ENCODE results near the gene GABRB1. TPM values are rescaled to one million over a fixed set of nuclear protein-coding genes. Genes with fewer than 3 reads are reported as not detected.

The GABRB1 gene
- total RNA-seq, 1 donor from 2014 or later: 4.0 TPM

DNA sequence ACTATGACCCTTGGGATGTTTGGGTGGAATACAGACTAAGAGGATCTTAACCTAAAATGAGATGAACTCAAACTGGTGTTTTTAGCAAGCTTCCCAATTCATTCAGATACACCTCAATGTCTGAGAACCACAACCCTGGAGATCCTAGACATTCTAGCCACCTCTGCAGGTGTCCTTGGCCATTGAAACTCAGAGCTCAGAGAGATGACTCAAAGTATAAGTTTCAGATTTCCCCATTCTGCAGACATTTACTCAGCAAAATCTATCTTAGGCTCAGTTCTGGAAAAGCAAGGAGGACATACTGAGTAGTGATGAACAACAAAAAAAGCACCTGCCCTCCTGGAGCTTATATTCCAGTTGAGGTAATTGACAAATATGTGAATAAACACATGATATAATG is 384.4 kb downstream of the GABRB1 start:
- intact Hi-C loops (cut with micrococcal nuclease): no loop called here
- ATAC-seq (no peak), DNase-seq (no peak)

DNA sequence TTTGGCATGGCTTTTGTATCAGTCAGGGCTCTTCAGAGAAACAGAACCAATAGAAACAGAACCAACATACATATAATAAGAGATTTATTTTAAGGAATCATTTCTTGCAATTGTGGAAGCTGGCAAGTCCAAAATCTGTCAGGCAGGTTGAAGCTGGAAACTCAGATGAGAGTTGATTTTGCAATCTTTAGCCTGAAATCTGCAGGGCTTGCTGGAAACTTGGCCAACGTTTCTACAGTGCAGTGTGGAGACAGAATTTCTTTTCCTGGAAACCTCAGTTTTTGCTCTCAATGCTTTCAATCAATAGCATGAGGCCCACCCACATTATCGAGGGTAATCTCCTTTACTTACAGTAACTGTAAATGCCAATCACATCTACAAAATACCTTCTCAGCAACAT is 386.8 kb downstream of the GABRB1 start:
- ATAC-seq: no peak
- no peak for DNase-seq
- intact Hi-C loops (cut with micrococcal nuclease): no loop called here

DNA sequence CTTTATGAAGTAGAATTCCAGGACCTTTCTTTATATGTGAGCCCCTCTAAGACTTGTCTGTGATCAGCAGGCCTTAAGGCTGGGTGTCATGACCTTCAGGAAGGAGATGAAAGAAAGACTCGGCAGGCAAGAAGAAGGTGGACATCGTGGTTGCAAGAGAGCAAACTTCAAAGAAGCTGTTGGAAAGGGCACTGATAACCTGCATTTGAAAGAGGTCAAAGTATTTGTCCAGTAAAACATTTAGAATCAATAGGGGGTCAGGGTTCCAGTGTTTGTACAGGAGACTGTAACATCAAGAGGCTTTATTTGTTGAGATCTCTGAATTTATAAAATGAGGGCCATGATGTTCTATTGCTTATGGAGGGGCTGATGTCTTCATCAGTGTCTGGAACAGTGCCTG is 387.9 kb downstream of the GABRB1 start:
- ATAC-seq: no peak
- DNase-seq: no peak
- intact Hi-C loops (cut with micrococcal nuclease): no loop called here

DNA sequence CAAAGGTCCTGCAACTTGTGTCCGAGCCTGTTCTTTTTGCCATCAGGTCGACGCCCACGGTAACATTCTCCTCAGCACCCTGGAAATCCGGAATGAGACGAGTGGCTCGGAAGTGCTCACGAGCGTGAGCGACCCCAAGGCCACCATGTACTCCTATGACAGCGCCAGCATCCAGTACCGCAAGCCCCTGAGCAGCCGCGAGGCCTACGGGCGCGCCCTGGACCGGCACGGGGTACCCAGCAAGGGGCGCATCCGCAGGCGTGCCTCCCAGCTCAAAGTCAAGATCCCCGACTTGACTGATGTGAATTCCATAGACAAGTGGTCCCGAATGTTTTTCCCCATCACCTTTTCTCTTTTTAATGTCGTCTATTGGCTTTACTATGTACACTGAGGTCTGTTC is 394.3 kb downstream of the GABRB1 start:
- no peak for DNase-seq
- no peak for ATAC-seq
- intact Hi-C loops (cut with micrococcal nuclease): no loop called here

DNA sequence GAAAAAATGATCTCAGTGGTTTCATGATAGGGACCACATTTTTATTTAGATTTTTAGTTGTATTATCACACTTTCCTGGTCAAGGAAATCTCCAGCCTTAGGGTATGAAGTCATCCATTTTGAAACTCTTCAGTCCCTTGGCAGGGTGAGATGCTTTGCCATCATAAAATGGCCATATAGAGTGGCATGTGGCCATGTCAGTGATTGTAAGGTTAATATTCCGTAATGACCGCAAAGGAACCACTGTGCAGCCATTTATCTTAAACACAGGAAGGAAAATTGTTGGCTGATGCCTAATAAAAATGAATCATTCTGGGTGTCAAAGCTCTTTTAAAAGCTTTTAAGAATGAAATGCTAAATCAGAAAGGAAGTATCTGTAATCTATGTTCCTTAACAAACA is 396.6 kb downstream of the GABRB1 start:
- DNase-seq (no peak), ATAC-seq (no peak)
- intact Hi-C loops (cut with micrococcal nuclease): no loop called here

DNA sequence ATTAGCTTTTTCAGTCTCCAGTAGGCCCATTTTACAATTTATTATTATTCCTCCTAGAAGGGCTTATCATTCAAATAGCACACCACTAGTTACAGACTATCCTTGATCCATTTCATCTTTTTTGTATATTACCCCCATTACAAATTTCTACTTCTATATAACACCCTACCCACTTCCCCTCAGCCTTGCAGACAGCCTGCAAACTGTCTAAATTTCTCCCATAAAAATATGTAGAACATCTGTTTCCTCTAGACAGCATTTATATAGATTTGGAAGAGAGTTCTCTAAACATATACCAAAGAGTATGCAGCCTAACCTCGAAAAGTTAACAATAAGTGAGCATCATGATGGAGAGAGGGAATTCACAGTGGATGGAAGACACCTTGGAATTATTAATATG is 401.4 kb downstream of the GABRB1 start:
- DNase-seq (no peak), ATAC-seq (no peak)
- intact Hi-C loops (cut with micrococcal nuclease): no loop called here

DNA sequence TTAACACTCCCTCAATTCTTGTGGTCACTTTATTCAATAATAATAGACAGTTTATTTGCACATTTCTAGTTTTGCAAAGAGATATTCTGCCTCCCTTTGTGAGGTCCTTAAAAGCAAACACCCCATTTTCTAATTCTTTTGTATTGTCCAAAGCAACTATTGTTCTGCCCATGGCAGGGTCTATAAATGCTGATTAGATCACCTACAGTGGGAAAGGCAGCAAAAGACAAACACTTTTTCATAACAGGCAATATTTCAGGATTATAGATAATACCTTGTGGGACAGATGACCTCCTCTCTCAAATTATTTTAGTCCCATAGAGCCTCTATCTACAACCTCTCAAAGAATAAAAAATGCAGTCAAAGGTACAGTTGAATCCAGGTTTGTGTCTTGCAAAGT is 403.6 kb downstream of the GABRB1 start:
- DNase-seq (no peak), ATAC-seq (no peak)
- intact Hi-C loops (cut with micrococcal nuclease): no loop called here

DNA sequence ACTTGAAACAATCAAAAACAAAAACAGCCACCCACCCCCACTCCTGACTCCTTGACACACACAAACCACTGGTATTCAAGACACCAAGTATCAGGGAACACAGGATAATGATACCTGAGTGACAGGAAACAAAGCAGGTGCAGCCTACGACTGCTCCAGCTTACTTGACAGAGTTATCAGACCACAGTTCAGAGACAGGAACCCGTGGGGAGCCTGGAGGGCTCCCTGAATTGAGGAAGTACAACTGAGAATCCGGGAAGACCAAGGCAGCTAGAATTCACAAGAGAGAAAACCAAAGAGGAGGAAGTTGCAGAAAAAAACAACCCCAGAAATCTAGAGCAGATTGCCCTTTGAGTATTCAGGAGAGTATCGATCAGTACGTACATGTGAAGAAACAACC is 411.6 kb downstream of the GABRB1 start:
- intact Hi-C loops (cut with micrococcal nuclease): no loop called here
- DNase-seq (peak; percentile 23), ATAC-seq (peak; percentile 20)

DNA sequence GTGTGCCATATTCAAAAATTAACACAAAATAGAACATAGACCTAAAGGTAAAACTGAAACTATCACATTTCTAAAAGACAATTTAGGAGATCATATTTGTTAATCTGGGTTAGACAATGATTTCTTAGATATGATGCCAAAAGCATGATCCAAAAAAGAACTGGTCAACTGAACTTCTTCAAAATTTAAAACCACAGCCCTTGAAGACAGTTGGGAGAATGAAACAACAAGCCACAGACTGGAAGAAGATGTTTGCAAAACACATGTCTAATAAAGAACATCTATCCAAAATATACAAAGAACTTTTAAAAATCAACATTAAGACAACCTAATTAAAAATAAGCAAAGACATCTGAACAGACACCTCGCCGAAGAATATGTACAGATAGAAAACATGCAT is 412.7 kb downstream of the GABRB1 start:
- ATAC-seq: no peak

DNA sequence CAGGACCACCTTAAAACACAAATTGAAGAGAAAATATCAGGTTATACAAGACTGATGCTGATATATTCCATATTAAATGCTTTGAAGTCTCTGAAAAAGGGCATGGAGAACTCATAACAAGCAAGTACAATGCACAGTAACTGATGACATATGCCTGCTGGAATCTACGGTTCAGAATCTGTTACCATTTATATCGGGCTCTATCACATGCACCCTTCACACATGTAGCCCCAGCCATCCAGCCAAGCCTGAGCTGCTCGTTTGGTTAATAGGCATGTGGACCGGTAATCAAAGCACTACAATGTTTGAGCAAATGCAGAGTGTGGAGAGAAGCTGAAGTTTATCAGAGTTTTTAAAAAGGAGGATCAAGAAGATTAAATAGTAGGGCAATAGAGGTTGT is 420.3 kb downstream of the GABRB1 start:
- DNase-seq (peak; percentile 29), ATAC-seq (peak; percentile 89)
- intact Hi-C loops (cut with micrococcal nuclease): no loop called here

More for the DNA sequence above, 412.7 kb downstream of the GABRB1 start:
- DNase-seq: no peak
- intact Hi-C loops (cut with micrococcal nuclease): no loop called here

DNA sequence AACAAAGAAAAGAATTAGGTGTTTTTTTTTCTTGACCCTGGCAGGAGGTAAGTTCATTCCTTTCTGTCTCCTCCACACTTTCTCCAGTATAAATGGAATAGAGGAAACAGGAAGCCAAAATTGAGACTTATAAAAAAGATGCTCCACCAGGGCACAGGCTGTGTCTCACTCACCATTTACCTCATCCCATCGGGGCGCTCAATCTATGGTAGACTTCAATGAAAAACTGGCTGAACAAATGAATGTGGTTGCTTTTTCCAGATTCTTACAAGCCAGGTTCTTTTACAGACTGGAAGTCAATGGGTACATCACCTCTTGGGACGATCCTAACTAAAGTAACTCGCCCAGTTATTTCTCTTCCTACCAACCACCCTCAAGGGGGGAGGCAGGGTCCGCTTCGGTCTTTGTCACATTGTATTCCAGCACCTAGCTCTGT is 431.4 kb downstream of the GABRB1 start:
- ATAC-seq (peak; percentile 4), DNase-seq (no peak)
- intact Hi-C loops (cut with micrococcal nuclease): no loop called here

DNA sequence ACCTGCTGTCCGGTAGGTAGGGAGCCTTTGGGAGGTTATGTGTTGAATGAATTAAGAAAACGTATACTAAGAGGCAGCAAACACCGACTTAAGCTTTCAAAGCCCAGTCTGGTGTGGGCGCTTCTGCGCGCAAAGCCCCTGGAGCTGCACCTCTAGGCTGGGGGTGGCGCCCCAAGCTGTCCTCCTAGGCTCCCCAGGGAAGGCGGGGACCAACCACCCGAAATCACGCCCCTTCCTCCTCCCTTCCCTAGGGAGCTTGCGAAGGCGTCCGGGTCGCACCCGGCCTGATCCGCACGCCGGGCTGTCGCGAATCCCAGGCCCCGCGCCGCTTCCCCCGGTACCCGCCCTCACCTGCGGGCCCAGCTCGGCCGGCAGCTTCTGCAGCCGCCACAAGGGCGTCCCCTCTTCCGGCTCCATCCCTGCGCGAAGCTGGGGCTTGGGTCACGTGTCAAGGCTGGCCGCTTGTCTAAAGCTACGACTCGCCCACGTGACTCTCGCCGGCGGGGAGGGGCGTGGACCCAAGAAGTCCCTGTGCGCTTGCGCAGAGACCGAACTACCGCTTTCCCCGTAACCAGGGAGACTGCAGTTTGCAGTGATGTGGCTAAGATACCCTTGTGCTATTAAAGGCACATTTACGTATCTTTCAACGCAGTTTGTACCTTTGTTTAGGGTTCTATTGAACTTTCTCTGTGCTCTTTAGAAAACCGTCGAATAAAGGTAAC is 432.0 kb downstream of the GABRB1 start, which contains the start of gene COMMD8:
Gene COMMD8 (minus strand): TSS at position 468 of the 722 bp plus-strand sequence. CDS start 51 bp downstream, at position 417.
- ATAC-seq: peak; percentile 99

DNA sequence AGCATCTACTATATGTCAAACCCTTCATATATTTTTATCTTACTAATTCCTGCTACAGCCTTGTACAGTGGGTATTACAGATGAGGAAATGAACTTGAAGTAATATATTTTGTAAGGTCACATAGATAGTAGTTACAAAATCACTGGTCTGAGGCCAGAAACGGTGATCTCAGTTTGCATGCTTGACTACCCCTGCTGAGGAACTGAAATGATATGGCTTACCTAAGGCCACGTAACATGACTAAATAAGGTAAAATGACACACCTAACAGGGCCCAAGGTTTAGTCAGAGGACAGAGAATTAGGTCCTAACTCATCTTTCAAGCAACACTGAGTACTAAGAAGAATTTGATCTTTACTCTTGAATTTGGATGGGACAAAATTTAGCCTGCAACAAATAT is 433.6 kb downstream of the GABRB1 start:
- intact Hi-C loops (cut with micrococcal nuclease): no loop called here
- DNase-seq: no peak
- no peak for ATAC-seq

More for the DNA sequence above, 432.0 kb downstream of the GABRB1 start, which contains the start of gene COMMD8:
- intact Hi-C loops (cut with micrococcal nuclease): no loop called here
- peak; percentile 97 for DNase-seq

DNA sequence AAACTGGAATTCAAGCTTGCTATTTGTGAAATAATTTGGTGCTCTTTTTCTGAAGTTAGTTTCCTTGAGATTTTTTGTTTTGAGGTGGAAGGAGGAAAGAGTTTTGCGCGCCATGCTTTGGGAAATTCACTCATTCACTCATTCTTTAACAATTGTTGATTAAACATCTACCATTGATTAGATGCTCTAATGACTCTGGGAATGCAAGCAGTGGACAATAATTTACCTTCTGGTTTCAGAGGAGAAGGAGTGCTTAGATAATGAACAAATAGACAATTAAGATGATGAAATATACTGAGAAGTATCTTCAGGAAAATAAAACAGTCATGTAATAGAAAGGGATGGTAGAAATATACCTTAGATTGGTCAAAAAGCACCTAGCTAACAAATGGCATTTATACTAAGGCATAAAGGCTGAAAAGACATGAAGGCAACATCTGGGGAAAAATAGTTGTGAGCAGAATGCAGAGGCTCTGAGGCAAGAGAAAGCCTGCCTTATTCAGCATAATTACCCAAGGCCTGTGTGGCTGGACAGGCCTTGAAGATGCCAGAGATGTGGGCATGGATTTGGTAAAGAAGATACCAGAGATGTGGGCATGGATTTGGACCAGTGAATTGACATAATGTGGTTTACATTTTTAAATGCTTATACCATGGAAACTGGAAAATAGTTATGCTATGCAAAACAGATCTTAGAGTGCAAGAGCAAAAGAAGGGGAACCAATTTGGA is 434.9 kb downstream of the GABRB1 start:
- intact Hi-C loops (cut with micrococcal nuclease): no loop called here
- no peak for DNase-seq
- no peak for ATAC-seq

DNA sequence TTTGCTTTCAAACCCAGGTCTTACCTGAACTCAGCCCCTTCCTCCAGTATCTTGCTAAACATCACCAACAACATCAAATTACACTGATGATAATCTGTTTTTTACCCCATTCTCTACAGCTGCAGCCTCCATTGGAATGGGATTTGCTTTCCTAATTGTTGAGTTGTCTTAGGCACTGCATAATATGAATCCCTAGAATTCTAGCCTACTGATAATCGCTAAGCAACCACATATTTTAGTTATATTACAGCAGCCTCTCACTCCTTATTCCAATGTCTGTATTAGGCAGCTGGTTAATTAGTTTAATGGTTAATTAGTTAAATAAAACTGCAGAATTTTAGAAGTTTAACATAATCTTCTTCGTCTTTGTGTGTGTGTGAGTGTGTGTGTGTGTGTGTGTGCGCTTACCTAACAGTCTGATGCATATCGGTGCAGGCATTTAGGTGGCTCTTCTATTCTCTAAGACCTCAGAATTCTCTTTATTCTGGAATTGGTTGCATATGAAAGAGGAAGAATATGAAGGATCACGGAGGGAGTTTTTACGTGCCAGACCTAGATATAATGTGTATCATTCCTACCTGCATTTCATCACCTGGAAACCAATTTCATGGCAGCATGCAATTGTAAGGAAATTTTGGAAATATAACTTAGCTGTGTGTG is 437.5 kb downstream of the GABRB1 start:
- intact Hi-C loops (cut with micrococcal nuclease): no loop called here
- ATAC-seq (no peak), DNase-seq (no peak)

DNA sequence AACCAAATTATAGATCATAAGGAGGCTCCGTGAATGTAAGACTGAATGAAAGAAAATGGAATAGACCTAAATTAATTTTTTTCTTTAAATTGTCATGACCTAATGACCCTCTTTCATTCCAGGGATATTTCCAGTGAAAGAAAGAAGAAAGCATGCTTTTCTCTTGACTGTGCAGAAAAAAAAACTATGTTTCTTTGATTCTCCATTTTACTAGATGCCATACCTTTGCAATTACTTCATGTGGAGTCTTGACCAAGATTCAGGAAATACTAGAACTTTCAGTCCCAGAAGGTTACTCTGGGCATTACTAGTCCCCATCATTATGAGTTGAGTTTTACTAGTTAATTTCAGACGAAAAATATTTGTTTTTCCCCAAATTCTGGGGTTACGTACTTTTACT is 438.6 kb downstream of the GABRB1 start:
- ATAC-seq (no peak), DNase-seq (no peak)
- intact Hi-C loops (cut with micrococcal nuclease): no loop called here

DNA sequence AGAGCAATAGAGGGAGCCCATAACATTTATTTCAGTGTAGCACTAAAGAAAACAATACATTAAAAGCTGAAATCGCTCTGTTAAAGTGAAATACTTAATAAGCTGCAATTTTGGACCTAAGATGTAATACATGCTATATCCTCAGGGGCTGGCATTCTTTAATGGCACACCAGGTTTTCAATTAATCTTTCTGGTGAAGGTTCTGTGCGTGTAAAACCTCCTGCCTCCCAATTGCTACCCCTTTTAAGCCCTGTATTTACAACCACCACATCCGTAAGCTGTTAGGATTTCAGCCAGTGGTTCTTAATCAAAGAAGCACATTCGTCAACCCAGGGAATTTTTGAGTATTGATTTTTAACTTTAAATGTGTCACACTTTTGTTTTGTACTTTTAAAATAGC is 439.7 kb downstream of the GABRB1 start:
- intact Hi-C loops (cut with micrococcal nuclease): no loop called here
- no peak for DNase-seq
- ATAC-seq: no peak

DNA sequence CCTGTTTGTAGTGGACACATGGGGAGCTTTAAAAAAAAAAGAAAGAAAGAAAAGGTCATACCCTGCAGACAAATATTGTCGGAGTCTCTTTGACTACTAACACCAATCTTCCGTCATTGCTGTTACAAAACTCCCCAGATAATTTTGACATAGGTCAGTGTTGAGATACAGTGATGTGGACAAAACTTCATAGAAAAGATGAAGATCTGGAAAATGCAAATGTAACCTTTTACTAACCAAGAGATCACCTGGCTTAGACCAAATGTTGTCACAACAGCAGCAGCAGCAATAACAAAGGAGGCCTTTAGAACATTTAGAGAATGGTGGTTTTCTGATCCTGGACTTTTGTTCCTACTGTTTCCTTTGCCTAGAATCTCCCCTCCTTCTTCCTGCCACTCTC is 440.2 kb downstream of the GABRB1 start:
- DNase-seq (no peak), ATAC-seq (no peak)
- intact Hi-C loops (cut with micrococcal nuclease): no loop called here

DNA sequence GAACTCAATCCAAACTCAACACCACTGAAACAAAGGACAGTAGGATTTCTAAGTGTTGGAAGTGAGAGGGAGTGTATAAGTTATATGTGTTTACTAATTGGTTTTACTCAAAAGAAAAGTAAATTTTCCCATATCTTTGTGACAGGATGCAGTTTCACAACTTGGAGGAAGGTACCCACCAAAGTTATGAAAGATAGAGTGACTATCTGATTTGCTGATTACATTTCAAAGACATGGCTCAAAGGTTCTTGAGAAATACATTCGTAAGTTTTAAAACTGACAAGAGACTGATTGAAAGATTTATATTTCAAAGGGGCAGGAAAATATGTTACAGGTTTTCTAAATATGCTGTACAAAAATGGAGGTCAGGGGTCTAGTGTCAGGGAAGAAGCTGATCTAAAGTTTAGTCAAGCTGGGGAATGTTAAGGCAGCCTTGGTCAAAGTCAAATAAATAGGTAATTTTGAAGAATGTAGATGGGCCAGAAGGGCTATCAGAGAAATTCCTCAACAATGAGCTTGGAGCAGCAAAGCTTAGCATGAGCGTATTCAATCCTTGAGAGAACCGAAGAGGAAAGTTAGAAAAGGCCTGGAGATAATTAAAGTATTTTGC is 441.9 kb downstream of the GABRB1 start:
- no peak for ATAC-seq
- no peak for DNase-seq
- intact Hi-C loops (cut with micrococcal nuclease): no loop called here

DNA sequence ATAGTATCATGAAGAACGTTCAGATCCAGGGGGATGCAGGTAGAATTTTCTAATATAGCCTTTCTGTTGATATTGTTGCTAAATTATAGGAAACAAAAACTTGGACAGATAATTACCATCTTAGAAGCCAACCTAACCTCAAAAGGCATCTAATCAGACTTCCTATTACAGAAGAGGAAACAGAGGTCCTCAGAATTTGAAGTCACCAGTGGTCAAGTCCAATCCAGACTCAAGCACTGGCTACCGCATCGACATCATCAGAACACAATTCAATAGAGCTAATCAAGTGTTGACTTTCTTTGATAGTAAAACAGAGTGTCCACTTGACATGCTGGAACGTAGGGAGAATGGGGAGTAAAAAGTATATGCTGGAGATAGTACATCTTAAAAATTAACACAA is 443.4 kb downstream of the GABRB1 start:
- DNase-seq (no peak), ATAC-seq (no peak)
- intact Hi-C loops (cut with micrococcal nuclease): no loop called here
